Progenitor cell of endocrine pancreas (in vitro differentiated cells): ENCODE results near the gene STK36. TPM values are rescaled to one million over a fixed set of nuclear protein-coding genes. Genes with fewer than 3 reads are reported as not detected.

ENCODE experiments used
- DNase-seq: peaks from one replicate; pipeline ENCODE4 v3.0.0; 2021; ENCODE audit warnings: low spot score; ENCODE audit not compliant: unreplicated experiment
- H3K27ac Mint-ChIP-seq: 2 replicates; pipeline ENCODE4 v1.8.0; 2021; ENCODE audit warnings: mild to moderate bottlenecking, moderate library complexity, mixed read lengths
- H3K27me3 Mint-ChIP-seq: 2 replicates; pipeline ENCODE4 v1.8.0; 2021; ENCODE audit warnings: mixed read lengths
- H3K36me3 Mint-ChIP-seq: 2 replicates; pipeline ENCODE4 v1.8.0; 2022; ENCODE audit warnings: mixed read lengths; ENCODE audit not compliant: insufficient read depth
- H3K4me1 Mint-ChIP-seq: 2 replicates; pipeline ENCODE4 v1.8.0; 2021; ENCODE audit warnings: low read depth, mixed read lengths
- H3K4me3 Mint-ChIP-seq: 2 replicates; pipeline ENCODE4 v1.8.0; 2021; ENCODE audit warnings: low read depth, mild to moderate bottlenecking, moderate library complexity, mixed read lengths
- H3K9me3 Mint-ChIP-seq: 2 replicates; pipeline ENCODE4 v1.8.0; 2021; ENCODE audit warnings: low read depth, mixed read lengths
- total RNA-seq: library from RNA; stranded (reverse); gene quantifications from 2 replicates; pipeline ENCODE4 v1.2.1, GENCODE V29; 2021
- TF ChIP-seq, protein P1 (sequence below): fragments of 200-600 bp; sonication (generic); IDR thresholded peaks from one replicate; pipeline ENCODE4 v1.5.0; 2021; ENCODE audit warnings: antibody characterized with exemption, mild to moderate bottlenecking; ENCODE audit not compliant: unreplicated experiment

STK36 gene
- total RNA-seq, 1 donor from 2014 or later = 137 TPM

DNA sequence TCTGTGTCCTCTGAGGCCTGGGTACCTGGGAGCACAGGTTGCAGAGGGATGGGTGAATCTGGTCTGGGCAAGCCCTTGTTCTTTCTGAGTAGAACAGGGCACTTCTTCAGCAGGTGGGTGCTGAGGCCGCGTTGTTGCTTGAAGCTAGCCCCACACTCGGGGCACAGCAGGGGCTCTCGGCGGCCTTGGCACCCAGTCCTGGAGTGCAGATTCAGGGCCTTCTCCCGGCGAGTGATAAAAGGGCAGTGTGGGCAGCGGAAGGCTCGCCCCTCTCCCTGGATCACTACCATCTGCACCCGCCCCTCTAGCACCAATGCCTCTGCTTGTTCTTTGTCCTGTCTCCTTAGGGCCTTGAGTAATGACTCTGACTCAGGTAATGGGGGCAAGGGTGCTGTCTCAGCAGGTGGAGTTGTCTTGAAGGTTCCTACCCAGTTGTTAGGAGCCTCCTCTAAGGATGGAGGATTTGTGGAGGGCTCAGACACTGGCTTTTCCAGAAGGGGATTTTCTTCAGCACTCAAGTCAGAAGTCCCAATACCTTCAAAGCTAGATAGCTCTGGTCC is 28.1 kb upstream of the STK36 start:
- Mint-ChIP-seq H3K4me3 (no peak overlapping the region), H3K27ac (no peak overlapping the region), H3K27me3 (no peaks in the 10 kb centered on the region), H3K4me1 (no peaks in the 10 kb centered on the region), H3K9me3 (no peaks in the 10 kb centered on the region), H3K36me3 (peaks cover 10% of the 10 kb centered on the region)
- TF ChIP-seq, protein P1, sequence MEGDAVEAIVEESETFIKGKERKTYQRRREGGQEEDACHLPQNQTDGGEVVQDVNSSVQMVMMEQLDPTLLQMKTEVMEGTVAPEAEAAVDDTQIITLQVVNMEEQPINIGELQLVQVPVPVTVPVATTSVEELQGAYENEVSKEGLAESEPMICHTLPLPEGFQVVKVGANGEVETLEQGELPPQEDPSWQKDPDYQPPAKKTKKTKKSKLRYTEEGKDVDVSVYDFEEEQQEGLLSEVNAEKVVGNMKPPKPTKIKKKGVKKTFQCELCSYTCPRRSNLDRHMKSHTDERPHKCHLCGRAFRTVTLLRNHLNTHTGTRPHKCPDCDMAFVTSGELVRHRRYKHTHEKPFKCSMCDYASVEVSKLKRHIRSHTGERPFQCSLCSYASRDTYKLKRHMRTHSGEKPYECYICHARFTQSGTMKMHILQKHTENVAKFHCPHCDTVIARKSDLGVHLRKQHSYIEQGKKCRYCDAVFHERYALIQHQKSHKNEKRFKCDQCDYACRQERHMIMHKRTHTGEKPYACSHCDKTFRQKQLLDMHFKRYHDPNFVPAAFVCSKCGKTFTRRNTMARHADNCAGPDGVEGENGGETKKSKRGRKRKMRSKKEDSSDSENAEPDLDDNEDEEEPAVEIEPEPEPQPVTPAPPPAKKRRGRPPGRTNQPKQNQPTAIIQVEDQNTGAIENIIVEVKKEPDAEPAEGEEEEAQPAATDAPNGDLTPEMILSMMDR = no peak
- no peak for DNase-seq

DNA sequence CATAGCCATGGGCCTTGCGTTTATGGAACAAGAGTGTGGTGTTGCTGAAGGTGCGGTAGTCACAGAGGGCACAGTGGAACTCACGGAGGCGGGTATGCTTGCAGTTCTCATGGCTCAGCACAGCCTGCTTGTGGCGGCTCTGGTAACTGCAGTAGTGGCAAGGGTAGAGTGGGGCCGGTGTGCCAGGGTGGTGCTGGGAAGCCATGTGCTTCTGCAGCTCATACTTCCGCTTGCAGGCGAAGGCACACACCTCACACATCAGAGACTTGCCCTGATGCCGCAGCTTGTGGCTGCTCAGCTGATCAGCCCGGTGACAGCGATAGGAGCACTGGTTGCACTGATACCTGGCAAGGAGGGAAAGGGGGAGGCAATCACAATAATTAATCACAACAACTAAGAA is 27.2 kb upstream of the STK36 start:
- peaks cover 8% of the 10 kb centered on the region for H3K36me3 Mint-ChIP-seq
- peak overlapping the region; percentile 52 for H3K27ac Mint-ChIP-seq
- no peaks in the 10 kb centered on the region for H3K9me3 Mint-ChIP-seq
- no peak overlapping the region for H3K4me3 Mint-ChIP-seq
- TF ChIP-seq, protein P1 = no peak
- no peaks in the 10 kb centered on the region for H3K4me1 Mint-ChIP-seq
- no peak for DNase-seq
- H3K27me3 Mint-ChIP-seq = no peaks in the 10 kb centered on the region

DNA sequence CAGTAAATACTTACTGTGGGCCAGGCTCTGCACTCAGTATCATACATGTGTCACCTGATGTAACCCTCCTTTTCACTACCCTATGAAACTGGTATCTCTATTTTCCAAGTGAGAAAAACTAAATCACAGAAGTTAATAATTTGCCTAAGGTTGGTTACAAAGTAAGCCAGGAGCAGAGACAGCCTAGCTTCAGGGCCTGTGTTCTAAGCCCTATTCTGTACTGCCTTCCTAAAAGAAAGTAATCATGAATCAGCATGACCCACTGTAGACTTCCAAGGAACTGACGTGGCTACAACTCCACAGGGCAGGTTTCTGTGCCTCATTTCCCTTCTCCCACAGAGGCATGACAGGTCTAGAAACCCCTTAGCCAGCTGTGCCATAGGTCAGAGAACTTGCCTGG is 26.8 kb upstream of the STK36 start:
- no peak overlapping the region for H3K4me3 Mint-ChIP-seq
- peaks cover 8% of the 10 kb centered on the region for H3K36me3 Mint-ChIP-seq
- TF ChIP-seq, protein P1 = no peak
- no peak overlapping the region for H3K27ac Mint-ChIP-seq
- H3K4me1 Mint-ChIP-seq = no peaks in the 10 kb centered on the region
- H3K27me3 Mint-ChIP-seq = no peaks in the 10 kb centered on the region
- DNase-seq = no peak
- H3K9me3 Mint-ChIP-seq = no peaks in the 10 kb centered on the region

DNA sequence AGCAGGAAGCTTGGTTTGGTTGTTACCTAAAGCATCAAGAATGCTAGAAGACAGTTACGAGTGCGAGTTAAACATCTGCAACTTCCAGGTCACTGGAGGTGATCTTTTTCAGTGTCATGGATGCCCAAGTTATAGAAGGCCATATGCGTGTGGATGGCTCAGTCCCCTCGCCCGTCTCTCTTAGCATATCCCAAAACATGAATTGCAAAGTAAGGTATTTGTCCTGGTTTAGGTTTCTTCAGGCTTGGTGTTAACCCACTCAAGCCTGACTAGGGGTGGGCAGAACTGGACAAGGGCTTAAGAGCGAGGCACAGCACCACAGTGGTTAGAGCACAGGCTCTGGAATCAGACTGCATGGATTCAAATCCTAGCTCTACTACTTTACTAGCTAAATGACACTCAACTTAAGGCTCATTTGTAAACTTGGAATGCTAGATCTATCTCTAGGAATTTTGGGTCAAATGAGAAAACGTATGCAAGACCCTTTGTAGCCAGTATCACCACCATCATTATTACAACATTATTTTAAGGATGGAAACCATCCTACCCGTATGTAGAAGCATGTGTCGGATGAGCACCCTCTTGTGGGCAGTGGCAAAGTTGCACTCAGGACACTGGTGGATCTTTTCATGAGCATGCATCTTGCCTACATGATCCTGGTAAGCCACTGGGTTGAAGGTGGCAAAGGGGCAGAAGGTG is 23.6 kb upstream of the STK36 start:
- Mint-ChIP-seq H3K4me3 (no peak overlapping the region), H3K27ac (no peak overlapping the region), H3K9me3 (no peaks in the 10 kb centered on the region), H3K27me3 (no peaks in the 10 kb centered on the region), H3K36me3 (peaks cover 7% of the 10 kb centered on the region), H3K4me1 (no peaks in the 10 kb centered on the region)
- TF ChIP-seq, protein P1 = peak; percentile 80
- DNase-seq = no peak

DNA sequence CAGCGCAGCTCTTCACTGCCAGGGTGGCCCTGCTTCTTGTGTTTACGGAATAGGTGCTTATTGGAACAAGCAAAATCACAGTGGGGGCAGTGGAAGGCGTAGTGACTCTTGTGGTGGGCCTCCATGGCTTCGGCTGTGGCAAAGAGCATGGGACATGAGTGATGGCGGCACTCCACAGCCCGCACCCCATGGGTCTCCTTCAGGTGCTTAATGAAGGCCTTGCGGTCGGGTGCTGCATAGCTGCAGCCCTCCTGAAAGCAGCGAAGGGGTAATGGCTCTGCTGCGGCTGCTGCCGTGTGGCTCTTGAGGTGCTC is 23.1 kb upstream of the STK36 start:
- no peak for DNase-seq
- peaks cover 7% of the 10 kb centered on the region for H3K36me3 Mint-ChIP-seq
- no peaks in the 10 kb centered on the region for H3K9me3 Mint-ChIP-seq
- no peaks in the 10 kb centered on the region for H3K27me3 Mint-ChIP-seq
- H3K4me1 Mint-ChIP-seq = no peaks in the 10 kb centered on the region
- no peak overlapping the region for H3K4me3 Mint-ChIP-seq
- TF ChIP-seq, protein P1 = no peak
- no peak overlapping the region for H3K27ac Mint-ChIP-seq
